SK-N-SH treated with all-trans-retinoic acid at 6 μM for 48 hours (cell line): ENCODE measurements around the gene BRCA2.

Experiments used
- ARNTL ChIP-seq: fragments of 450-650 bp; formaldehyde crosslinking; IDR thresholded peaks from 2 replicates; pipeline ENCODE4 v1.5.0; 2020; ENCODE audit warnings: low read depth, mild to moderate bottlenecking, moderate library complexity, borderline replicate concordance
- BACH2 ChIP-seq: fragments of 250-450 bp; sonication (Bioruptor Pico); IDR thresholded peaks from 2 replicates; pipeline ENCODE4 v1.9.0; 2021; ENCODE audit warnings: mild to moderate bottlenecking, borderline replicate concordance
- CREB5 ChIP-seq: fragments of 250-450 bp; sonication (Bioruptor Pico); IDR thresholded peaks from 2 replicates; pipeline ENCODE4 v1.5.1; 2020; ENCODE audit warnings: low read depth, mild to moderate bottlenecking, moderate library complexity
- CSDC2 ChIP-seq: fragments of 250-450 bp; sonication (Bioruptor Pico); IDR thresholded peaks from 2 replicates; pipeline ENCODE4 v1.5.0; 2020; ENCODE audit warnings: mild to moderate bottlenecking, moderate library complexity
- GLIS3 ChIP-seq: fragments of 250-450 bp; sonication (Bioruptor Pico); IDR thresholded peaks from 2 replicates; pipeline ENCODE4 v1.5.0; 2020; ENCODE audit warnings: mild to moderate bottlenecking, moderate library complexity
- OSR1 ChIP-seq: fragments of 250-450 bp; sonication (Bioruptor Pico); IDR thresholded peaks from 2 replicates; pipeline ENCODE4 v1.8.0; 2022; ENCODE audit warnings: moderate library complexity, mild to moderate bottlenecking, inconsistent platforms
- PATZ1 ChIP-seq: fragments of 250-450 bp; sonication (Bioruptor Pico); IDR thresholded peaks from 2 replicates; pipeline ENCODE4 v1.8.0; 2020; ENCODE audit warnings: mild to moderate bottlenecking, moderate library complexity, borderline replicate concordance
- PPARA ChIP-seq: fragments of 250-450 bp; sonication (Bioruptor Pico); IDR thresholded peaks from 2 replicates; pipeline ENCODE4 v1.5.0; 2020; ENCODE audit warnings: mild to moderate bottlenecking, borderline replicate concordance
- RARB ChIP-seq: fragments of 250-450 bp; sonication (Bioruptor Pico); IDR thresholded peaks from 2 replicates; pipeline ENCODE4 v1.8.0; 2021; ENCODE audit warnings: mild to moderate bottlenecking, moderate library complexity
- SNAI2 ChIP-seq: fragments of 250-450 bp; sonication (Bioruptor Pico); IDR thresholded peaks from 2 replicates; pipeline ENCODE4 v1.5.0; 2020; ENCODE audit warnings: mild to moderate bottlenecking, moderate library complexity
- TSHZ2 ChIP-seq: fragments of 250-450 bp; sonication (Bioruptor Pico); IDR thresholded peaks from 2 replicates; pipeline ENCODE4 v1.5.0; 2020; ENCODE audit warnings: mild to moderate bottlenecking, moderate library complexity
- ZFP30 ChIP-seq: fragments of 450-650 bp; formaldehyde crosslinking; IDR thresholded peaks from 2 replicates; pipeline ENCODE4 v1.5.0; 2022; ENCODE audit warnings: mild to moderate bottlenecking, moderate library complexity
- ZNF565 ChIP-seq: fragments of 450-650 bp; formaldehyde crosslinking; conservative IDR thresholded peaks from 2 replicates; pipeline ENCODE4 v1.5.0; 2020; ENCODE audit warnings: low read depth, mild to moderate bottlenecking, moderate library complexity

GRCh38 chr13:32362574-32362973 is 47.3 kb downstream of the BRCA2 start:
- no peak for TF ChIP-seq ARNTL
- no peak for TF ChIP-seq RARB
- TF ChIP-seq PATZ1 (CRISPR knock-in tag) = no peak
- TF ChIP-seq CREB5 (CRISPR knock-in tag) = no peak
- no peak for TF ChIP-seq OSR1
- TF ChIP-seq ZNF565 (CRISPR knock-in tag) = no peak
- no peak for TF ChIP-seq CSDC2
- TF ChIP-seq ZFP30 (CRISPR knock-in tag) = no peak
- no peak for TF ChIP-seq TSHZ2 (CRISPR knock-in tag)
- no peak for TF ChIP-seq GLIS3 (CRISPR knock-in tag)
- no peak for TF ChIP-seq SNAI2 (CRISPR knock-in tag)
- TF ChIP-seq BACH2 (CRISPR knock-in tag) = no peak
- TF ChIP-seq PPARA (CRISPR knock-in tag) = no peak
